Naive thymus-derived CD4-positive, alpha-beta T cell (primary cell): ENCODE measurements around the gene PTPRJ. TPM values are rescaled to one million over a fixed set of nuclear protein-coding genes. Genes with fewer than 3 reads are reported as not detected.

ENCODE experiments used
- ATAC-seq: fragments of 150-1000 bp; cut with Tn5 transposase; 2 replicates; pipeline ENCODE4 v1.10.0; 2021; ENCODE audit warnings: mild to moderate bottlenecking, moderate library complexity
- CTCF ChIA-PET: fragments of 350-600 bp; sonication (Branson Sonifier 250); formaldehyde crosslinking; loops from one replicate; lab custom pipeline; 2021; ENCODE audit warnings: antibody characterized with exemption; lab: Charles Lee
- POLR2A ChIA-PET: fragments of 350-600 bp; sonication (Branson Sonifier 250); formaldehyde crosslinking; loops from one replicate; lab custom pipeline; 2021; ENCODE audit warnings: antibody characterized with exemption, inconsistent platforms; lab: Charles Lee
- DNase-seq, 9 donors: peaks; one replicate each; pipeline versions ENCODE4 v3.0.0 to v3.0.0-alpha.2; 2020 to 2022; ENCODE audit warnings: mixed read lengths in 1 of 9
- H3K27ac ChIP-seq: one replicate; pipeline ENCODE4 v1.7.0; 2013; ENCODE audit warnings: mild to moderate bottlenecking, low read depth, low read length, moderate library complexity
- H3K27me3 ChIP-seq, 2 donors: one replicate each; pipeline ENCODE4 v1.7.0; 2013; ENCODE audit warnings: low read length in 2 of 2, mild to moderate bottlenecking in 2 of 2, moderate library complexity in 2 of 2; ENCODE audit not compliant: control insufficient read depth in 2 of 2, insufficient read depth in 2 of 2
- H3K36me3 ChIP-seq, 3 experiments: 1 replicate in 2 of 3; 2 replicates in 1 of 3; pipeline ENCODE4 v1.7.0; 2013; ENCODE audit warnings: low read length in 3 of 3, mild to moderate bottlenecking in 3 of 3, moderate library complexity in 1 of 3; ENCODE audit not compliant: insufficient read depth in 3 of 3, control insufficient read depth in 2 of 3
- H3K4me1 ChIP-seq, 2 donors: one replicate each; pipeline ENCODE4 v1.7.0; 2013; ENCODE audit warnings: low read length in 2 of 2, mild to moderate bottlenecking in 2 of 2, moderate library complexity in 1 of 2; ENCODE audit not compliant: control insufficient read depth in 2 of 2, insufficient read depth in 2 of 2
- H3K4me3 ChIP-seq: 2 replicates; pipeline ENCODE4 v1.7.0; 2013; ENCODE audit warnings: mild to moderate bottlenecking, low read length
- H3K9me3 ChIP-seq, 3 experiments: 1 replicate in 2 of 3; 2 replicates in 1 of 3; pipeline ENCODE4 v1.7.0; 2013; ENCODE audit warnings: low read length in 3 of 3; ENCODE audit not compliant: control insufficient read depth in 2 of 3
- H3K27ac Mint-ChIP-seq, 9 donors: one replicate each; pipeline ENCODE4 v1.8.0; 2020 to 2022; ENCODE audit warnings: mixed read lengths in 9 of 9, mild to moderate bottlenecking in 8 of 9, moderate library complexity in 5 of 9, inconsistent platforms in 2 of 9
- H3K27me3 Mint-ChIP-seq, 5 donors: one replicate each; pipeline ENCODE4 v1.8.0; 2021 to 2022; ENCODE audit warnings: mixed read lengths in 5 of 5, mild to moderate bottlenecking in 1 of 5
- H3K36me3 Mint-ChIP-seq, 5 donors: one replicate each; pipeline ENCODE4 v1.8.0; 2020 to 2022; ENCODE audit warnings: mixed read lengths in 5 of 5, mild to moderate bottlenecking in 3 of 5, inconsistent platforms in 1 of 5
- H3K4me1 Mint-ChIP-seq, 7 donors: one replicate each; pipeline ENCODE4 v1.8.0; 2020 to 2022; ENCODE audit warnings: mixed read lengths in 7 of 7, mild to moderate bottlenecking in 3 of 7, inconsistent platforms in 1 of 7
- H3K4me3 Mint-ChIP-seq, 10 donors: one replicate each; pipeline ENCODE4 v1.8.0; 2020 to 2022; ENCODE audit warnings: mild to moderate bottlenecking in 10 of 10, mixed read lengths in 10 of 10, moderate library complexity in 6 of 10, inconsistent platforms in 2 of 10
- H3K9me3 Mint-ChIP-seq, 11 donors: one replicate each; pipeline ENCODE4 v1.8.0; 2020 to 2022; ENCODE audit warnings: mixed read lengths in 11 of 11, mild to moderate bottlenecking in 4 of 11, inconsistent platforms in 1 of 11, moderate library complexity in 1 of 11
- intact Hi-C, 2 donors: fragments of 100-400 bp; cut with micrococcal nuclease; formaldehyde crosslinking; loops; one replicate each; pipeline ENCODE4 v1.15.1; 2023
- polyA plus RNA-seq, 2 donors: library from polyadenylated mRNA; unstranded; fragments of 300-500 nt; fragmentation: Illumina TruSeq; gene quantifications; one replicate each; pipeline ENCODE4 v1.2.3, GENCODE V29; 2021
- total RNA-seq, 6 experiments: library from RNA in 5 of 6; stranded (reverse) in 5 of 6; gene quantifications; 1 replicate in 5 of 6; 2 replicates in 1 of 6; pipeline ENCODE4 v1.2.3 and lab custom pipeline; 2021 to 2026

The PTPRJ gene
- total and polyA plus RNA-seq, 7 experiments from 2014 or later, result 7.0 to 82.3 (median 46.7) TPM

DNA sequence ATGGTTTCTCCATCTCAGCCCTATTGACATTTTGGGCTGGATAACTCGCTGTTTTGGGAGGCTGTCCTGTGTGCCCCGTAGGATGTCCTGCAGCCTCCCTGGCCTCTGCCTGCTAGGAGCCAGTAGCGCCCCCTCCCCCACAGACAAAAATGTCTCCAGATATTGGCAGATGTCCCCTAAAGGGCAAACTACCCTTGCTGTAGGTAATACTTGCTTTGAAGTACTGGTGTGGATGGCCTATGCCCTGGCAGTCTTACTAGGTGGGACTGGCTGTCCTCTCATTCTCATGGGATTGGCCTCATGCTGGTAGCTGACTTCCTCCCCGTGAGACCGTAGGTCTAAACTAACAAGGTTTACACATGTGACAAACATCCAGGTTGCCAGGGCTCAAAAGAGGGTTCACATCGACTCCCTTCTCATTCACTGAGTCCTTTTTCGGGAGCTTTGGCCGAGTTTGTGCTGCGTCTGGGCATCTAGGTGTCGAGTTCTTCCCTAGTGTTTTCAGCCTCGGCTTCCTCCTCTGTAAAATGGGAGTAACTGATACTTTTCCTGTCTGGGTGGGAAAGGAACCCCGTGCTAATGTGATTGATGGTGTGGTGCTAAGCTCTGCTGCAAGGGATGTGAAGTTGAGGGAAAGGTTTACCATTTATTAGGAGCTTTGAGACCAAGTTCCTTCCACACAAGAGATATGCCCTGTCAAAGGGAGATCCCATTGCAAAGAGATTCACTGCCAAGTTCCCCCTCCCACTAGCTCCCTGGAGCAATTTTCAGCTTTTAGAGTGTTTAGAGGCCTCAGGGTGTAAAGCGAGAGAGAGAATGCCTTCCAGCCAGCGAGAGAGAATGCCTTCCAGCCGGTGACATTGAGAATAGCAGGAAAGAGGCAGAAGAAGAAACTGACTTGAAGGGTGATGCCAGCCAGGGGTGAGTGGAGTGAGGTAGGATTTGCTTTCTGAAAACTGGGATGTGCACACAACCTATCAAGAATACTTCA, 17.0 kb downstream of the PTPRJ start:
- Histone ChIP-seq H3K27ac (no peak overlapping the region), H3K4me1 (peaks cover 35 to 47% of the 10 kb centered on the region in 2 donors), H3K27me3 (no peaks in the 10 kb centered on the region), H3K36me3 (no peaks in the 10 kb centered on the region), H3K9me3 (no peaks in the 10 kb centered on the region), H3K4me3 (no peak overlapping the region)
- DNase-seq (no peak), ATAC-seq (no peak)
- Mint-ChIP-seq H3K27ac (peak overlapping the region; percentile 32 to 98 (median 94)), H3K36me3 (peaks cover 0 to 20% (median 0%) of the 10 kb centered on the region in 5 donors), H3K27me3 (no peaks in the 10 kb centered on the region), H3K9me3 (peaks cover 0 to 2% (median 0%) of the 10 kb centered on the region in 11 donors), H3K4me1 (peaks cover 36 to 82% (median 75%) of the 10 kb centered on the region in 7 donors), H3K4me3 (peak overlapping the region in 2 of 10 donors; percentile 12 to 40)
- ChIA-PET POLR2A (interaction anchor here (0.5 to 8.6 kb wide), 7 partner anchors 8 to 60 kb away, joined by 3 to 129 read pairs (median 5); no protein-coding TSS in a partner anchor), CTCF (interaction anchor here (0.7 to 1.0 kb wide), 3 partner anchors 9 to 62 kb away, joined by 3 to 5 read pairs (median 4); no protein-coding TSS in a partner anchor)
- intact Hi-C loops, result no loop called here

DNA sequence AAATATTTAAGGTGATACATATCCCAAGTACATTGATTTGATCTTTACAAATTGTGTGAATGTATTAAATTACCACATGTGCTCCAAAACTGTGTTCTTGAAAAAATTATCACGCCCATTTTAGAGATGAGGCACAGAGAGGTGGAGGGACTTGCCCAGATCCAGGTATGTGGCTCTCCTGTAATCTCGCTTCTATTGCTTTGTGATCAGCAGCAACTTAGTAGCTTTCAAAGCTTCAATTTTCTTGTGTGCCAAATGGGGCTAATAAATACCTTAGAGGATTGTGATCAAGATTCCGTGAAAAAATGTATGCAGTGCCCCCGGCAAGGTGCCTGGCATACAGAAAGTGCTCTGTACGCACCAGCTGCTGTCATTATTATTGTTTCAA, 18.0 kb downstream of the PTPRJ start:
- ATAC-seq, result no peak
- DNase-seq, result no peak
- Histone ChIP-seq H3K36me3 (no peaks in the 10 kb centered on the region), H3K4me1 (peaks cover 45 to 54% of the 10 kb centered on the region in 2 donors), H3K27me3 (no peaks in the 10 kb centered on the region), H3K9me3 (no peaks in the 10 kb centered on the region), H3K4me3 (no peak overlapping the region), H3K27ac (peak overlapping the region; percentile 71)
- Mint-ChIP-seq H3K27me3 (no peaks in the 10 kb centered on the region), H3K9me3 (peaks cover 0 to 2% (median 0%) of the 10 kb centered on the region in 11 donors), H3K4me1 (peaks cover 36 to 81% (median 74%) of the 10 kb centered on the region in 7 donors), H3K36me3 (peaks cover 0 to 17% (median 0%) of the 10 kb centered on the region in 5 donors), H3K27ac (peak overlapping the region; percentile 94 to 98 (median 97)), H3K4me3 (peak overlapping the region in 6 of 10 donors; percentile 5 to 91 (median 54))
- intact Hi-C loops, result no loop called here
- POLR2A ChIA-PET, result interaction anchor here (0.6 to 8.6 kb wide), 7 partner anchors 11 to 68 kb away, joined by 3 to 129 read pairs (median 3); no protein-coding TSS in a partner anchor
- CTCF ChIA-PET, result interaction anchor here (0.6 to 1.0 kb wide), 3 partner anchors 15 to 111 kb away, joined by 3 to 5 read pairs (median 3); no protein-coding TSS in a partner anchor

DNA sequence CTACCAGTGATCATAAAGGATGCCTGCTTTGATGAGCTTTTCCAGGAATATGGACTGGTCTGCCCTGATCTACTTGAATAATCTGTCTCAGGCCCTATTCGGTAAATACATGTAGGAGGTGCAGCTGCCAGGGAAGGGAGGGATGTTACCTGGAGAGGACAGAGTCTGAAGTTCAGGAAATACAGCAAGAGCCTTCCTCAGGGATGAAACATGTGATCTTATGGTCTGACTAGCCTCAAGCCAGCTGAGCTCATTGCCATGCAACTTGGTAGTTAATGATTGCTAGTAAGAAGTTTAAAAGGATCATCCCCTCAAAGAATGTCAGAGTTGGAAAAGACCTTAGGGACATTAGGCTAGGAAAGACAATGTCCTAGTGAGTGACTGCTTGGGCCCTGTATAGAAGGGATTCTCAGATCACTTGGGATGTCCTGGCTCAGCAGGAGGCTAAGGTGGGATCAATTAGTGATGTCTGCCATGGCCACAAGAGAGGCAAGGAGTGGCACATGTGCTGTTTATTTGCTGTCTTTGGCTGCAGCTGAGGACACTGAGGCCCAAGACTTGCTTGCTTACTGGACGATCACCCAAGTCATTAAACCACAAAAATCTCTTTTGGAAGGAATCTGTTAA, 18.5 kb downstream of the PTPRJ start:
- intact Hi-C loops, result no loop called here
- Histone ChIP-seq H3K27me3 (no peaks in the 10 kb centered on the region), H3K9me3 (no peaks in the 10 kb centered on the region), H3K4me1 (peaks cover 50 to 58% of the 10 kb centered on the region in 2 donors), H3K36me3 (no peaks in the 10 kb centered on the region), H3K4me3 (no peak overlapping the region), H3K27ac (peak overlapping the region; percentile 71)
- H3K9me3 Mint-ChIP-seq, result peaks cover 0 to 2% (median 0%) of the 10 kb centered on the region in 11 donors
- H3K27me3 Mint-ChIP-seq, result no peaks in the 10 kb centered on the region
- ChIA-PET CTCF (interaction anchor here (0.6 to 0.8 kb wide), 3 partner anchors 16 to 155 kb away, joined by 3 read pairs; no protein-coding TSS in a partner anchor), POLR2A (interaction anchor here (1.0 to 8.6 kb wide), 7 partner anchors 11 to 67 kb away, joined by 3 to 129 read pairs (median 3); no protein-coding TSS in a partner anchor)
- peaks cover 0 to 17% (median 0%) of the 10 kb centered on the region in 5 donors for H3K36me3 Mint-ChIP-seq
- peak overlapping the region; percentile 94 to 98 (median 97) for H3K27ac Mint-ChIP-seq
- no peak for ATAC-seq
- H3K4me1 Mint-ChIP-seq, result peaks cover 36 to 80% (median 72%) of the 10 kb centered on the region in 7 donors
- peak overlapping the region in 8 of 10 donors; percentile 4 to 91 (median 58) for H3K4me3 Mint-ChIP-seq
- DNase-seq, result no peak

DNA sequence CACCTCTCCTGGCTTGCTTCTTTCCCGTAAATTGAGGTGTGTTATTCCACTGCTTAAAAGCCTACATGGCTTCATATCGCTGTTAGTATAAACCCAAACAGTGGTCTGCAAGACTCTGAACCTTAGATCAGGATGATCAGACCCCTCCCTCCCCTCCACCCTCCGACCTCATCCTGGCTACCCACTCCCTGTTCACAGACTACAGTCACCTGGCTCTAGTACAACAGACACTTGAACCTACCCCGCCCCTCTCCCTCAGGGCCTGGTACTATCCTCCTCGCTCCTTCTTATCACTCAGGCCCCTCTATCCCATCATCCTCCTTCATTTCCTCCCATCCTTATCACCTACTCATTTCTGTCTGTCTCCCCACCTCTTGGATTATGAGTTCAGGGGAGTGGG, 20.1 kb downstream of the PTPRJ start:
- no peaks in the 10 kb centered on the region for H3K27me3 ChIP-seq
- H3K4me1 ChIP-seq, result peaks cover 66 to 71% of the 10 kb centered on the region in 2 donors
- peaks cover 0 to 26% (median 0%) of the 10 kb centered on the region in 5 donors for H3K36me3 Mint-ChIP-seq
- H3K36me3 ChIP-seq, result no peaks in the 10 kb centered on the region
- H3K9me3 ChIP-seq, result no peaks in the 10 kb centered on the region
- peak overlapping the region; percentile 45 to 91 (median 62) for H3K4me3 Mint-ChIP-seq
- H3K27ac ChIP-seq, result peak overlapping the region; percentile 71
- CTCF ChIA-PET, result interaction anchor here (1.9 to 3.5 kb wide), 3 partner anchors 56 to 108 kb away, joined by 6 to 24 read pairs (median 13); no protein-coding TSS in a partner anchor
- H3K27me3 Mint-ChIP-seq, result no peaks in the 10 kb centered on the region
- peaks cover 48 to 88% (median 80%) of the 10 kb centered on the region in 7 donors for H3K4me1 Mint-ChIP-seq
- ATAC-seq (no peak), DNase-seq (no peak)
- H3K9me3 Mint-ChIP-seq, result peaks cover 0 to 2% (median 0%) of the 10 kb centered on the region in 11 donors
- H3K4me3 ChIP-seq, result no peak overlapping the region
- POLR2A ChIA-PET, result interaction anchor here (0.8 to 8.6 kb wide), 12 partner anchors 8 to 109 kb away, joined by 3 to 129 read pairs (median 5); no protein-coding TSS in a partner anchor
- H3K27ac Mint-ChIP-seq, result peak overlapping the region; percentile 94 to 98 (median 97)
- intact Hi-C loops, result loop anchor here in 1 of 2 donors (5.0 kb wide), 1 partner anchor 48 kb away; no protein-coding TSS in a partner anchor

DNA sequence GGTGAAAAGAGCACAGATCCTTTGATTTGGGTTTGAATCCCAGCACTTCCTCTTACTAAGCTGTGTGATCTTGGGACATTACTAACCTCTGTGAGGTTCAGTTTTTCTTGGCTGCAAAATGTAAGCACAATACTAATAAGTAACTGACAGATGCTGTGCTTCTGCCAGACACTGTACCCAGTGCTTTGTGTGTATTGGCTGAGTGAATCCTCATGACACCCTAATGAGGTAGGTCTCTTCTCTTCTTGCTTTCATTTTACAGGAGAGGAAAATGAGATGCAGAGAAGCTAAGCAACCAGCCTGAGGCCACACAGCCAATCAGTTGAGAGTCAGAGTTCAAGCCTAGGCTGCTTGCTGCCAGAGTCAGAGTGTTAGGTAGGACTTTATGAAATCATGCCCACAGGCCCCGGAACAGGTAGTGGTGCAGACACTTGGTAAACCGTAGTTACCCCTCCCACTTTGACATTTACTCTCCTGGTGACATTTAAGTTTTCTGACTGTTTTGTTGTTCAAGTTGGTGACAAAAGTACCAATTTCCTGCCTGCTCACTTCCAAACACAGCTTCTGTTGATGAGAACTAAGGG, 21.2 kb downstream of the PTPRJ start:
- POLR2A ChIA-PET, result interaction anchor here (0.6 to 8.6 kb wide), 21 partner anchors 9 to 108 kb away, joined by 3 to 129 read pairs (median 4); no protein-coding TSS in a partner anchor
- H3K36me3 Mint-ChIP-seq, result peaks cover 0 to 24% (median 0%) of the 10 kb centered on the region in 5 donors
- peak; percentile 97 for ATAC-seq

More for the DNA sequence above, 21.2 kb downstream of the PTPRJ start:
- CTCF ChIA-PET, result interaction anchor here (0.6 to 3.5 kb wide), 8 partner anchors 16 to 108 kb away, joined by 3 to 24 read pairs (median 4); no protein-coding TSS in a partner anchor
- no peaks in the 10 kb centered on the region for H3K9me3 ChIP-seq
- H3K4me1 ChIP-seq, result peaks cover 77 to 81% of the 10 kb centered on the region in 2 donors
- H3K4me1 Mint-ChIP-seq, result peaks cover 55 to 95% (median 86%) of the 10 kb centered on the region in 7 donors
- H3K27me3 ChIP-seq, result no peaks in the 10 kb centered on the region
- peak; percentile 36 to 96 (median 94) for DNase-seq
- H3K4me3 ChIP-seq, result peak overlapping the region; percentile 23
- peaks cover 0 to 2% (median 0%) of the 10 kb centered on the region in 11 donors for H3K9me3 Mint-ChIP-seq
- H3K27me3 Mint-ChIP-seq, result no peaks in the 10 kb centered on the region
- H3K4me3 Mint-ChIP-seq, result peak overlapping the region; percentile 63 to 91 (median 78)
- H3K27ac ChIP-seq, result peak overlapping the region; percentile 71
- intact Hi-C loops, result loop anchor here (1.0 to 5.0 kb wide), 13 partner anchors 10 to 234 kb away; partner anchors contain the start of genes FNBP4 (in 1 of the 2) and NUP160 (in 1 of the 2)
- H3K36me3 ChIP-seq, result no peaks in the 10 kb centered on the region
- peak overlapping the region; percentile 94 to 98 (median 97) for H3K27ac Mint-ChIP-seq
